Suppressor macrophage (primary cell): ENCODE measurements around the gene DLGAP5.

Experiments
- DNase-seq, 4 experiments: peaks; one replicate each; pipeline ENCODE4 v3.0.0-alpha.2; 2020 to 2022

The DLGAP5 gene

DNA sequence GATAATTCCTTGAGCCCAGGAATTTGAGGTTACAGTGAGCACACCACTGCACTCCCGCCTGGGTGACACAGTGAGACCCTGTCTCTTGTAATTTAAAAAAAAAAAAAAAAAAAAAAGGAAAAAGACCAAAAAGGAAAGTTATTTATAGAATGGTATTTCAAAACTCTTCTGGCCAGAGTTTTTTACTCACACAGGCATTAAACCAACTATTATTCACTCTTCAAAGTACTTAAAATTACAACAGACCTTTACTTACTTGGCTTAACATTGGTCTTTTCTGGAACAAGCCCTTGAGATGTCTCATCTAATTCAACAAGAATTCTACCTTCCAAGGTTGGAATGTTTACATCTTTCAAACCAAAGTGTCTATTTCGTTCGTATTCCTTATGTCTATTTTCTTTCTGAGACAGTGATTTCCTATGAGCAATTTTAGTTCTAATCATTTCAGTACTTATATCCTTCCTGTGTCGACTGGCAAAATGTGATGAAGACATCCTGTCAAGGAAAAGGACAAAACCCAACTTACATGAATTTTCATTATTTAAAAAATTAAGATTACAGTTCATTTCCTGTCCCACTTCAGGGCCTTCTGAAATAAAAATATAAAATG, 2.6 kb downstream of the DLGAP5 start:
- DNase-seq = no peak

GRCh38 chr14:55180434-55180833, 11.0 kb downstream of the DLGAP5 start:
- DNase-seq = no peak

DNA sequence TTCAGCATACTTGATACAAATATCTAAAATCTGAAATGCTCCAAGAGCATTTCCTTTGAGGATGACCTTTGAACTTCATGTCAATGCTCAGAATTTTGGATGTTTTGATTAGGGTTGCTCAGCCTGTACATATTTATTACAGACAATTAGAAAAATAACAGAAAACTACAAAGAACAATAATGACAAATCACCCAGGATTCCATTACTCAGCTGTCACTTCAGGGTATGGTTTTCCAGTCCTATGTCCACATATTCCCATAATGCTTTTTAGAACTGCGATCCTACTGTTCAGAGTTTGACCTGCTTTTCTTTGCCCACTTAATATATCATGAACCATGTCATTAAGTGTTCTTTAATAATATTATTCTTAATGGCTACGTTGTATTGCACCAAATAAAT, 11.4 kb downstream of the DLGAP5 start:
- no peak for DNase-seq

DNA sequence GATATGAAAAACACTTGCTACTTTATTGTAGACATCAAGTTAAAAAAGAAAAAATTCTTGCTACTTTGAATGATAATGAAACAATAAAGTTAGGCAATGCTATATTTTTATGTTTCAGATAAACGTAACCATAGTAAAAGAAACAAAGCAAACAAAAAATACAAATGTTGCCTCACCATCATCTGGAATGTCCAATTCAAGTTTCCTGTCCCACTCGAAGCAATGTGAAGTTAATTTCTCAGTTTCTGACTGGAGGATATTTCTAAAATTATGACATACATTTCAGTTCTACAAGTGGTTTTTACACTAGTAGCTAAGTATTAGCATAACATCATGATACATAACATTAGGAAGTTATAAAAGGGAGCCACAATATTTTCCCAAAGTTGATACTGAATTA, 20.9 kb downstream of the DLGAP5 start:
- DNase-seq = no peak

GRCh38 chr14:55160989-55161388, 30.4 kb downstream of the DLGAP5 start:
- peak in 3 of 4 experiments; percentile 27 to 65 (median 56) for DNase-seq

DNA sequence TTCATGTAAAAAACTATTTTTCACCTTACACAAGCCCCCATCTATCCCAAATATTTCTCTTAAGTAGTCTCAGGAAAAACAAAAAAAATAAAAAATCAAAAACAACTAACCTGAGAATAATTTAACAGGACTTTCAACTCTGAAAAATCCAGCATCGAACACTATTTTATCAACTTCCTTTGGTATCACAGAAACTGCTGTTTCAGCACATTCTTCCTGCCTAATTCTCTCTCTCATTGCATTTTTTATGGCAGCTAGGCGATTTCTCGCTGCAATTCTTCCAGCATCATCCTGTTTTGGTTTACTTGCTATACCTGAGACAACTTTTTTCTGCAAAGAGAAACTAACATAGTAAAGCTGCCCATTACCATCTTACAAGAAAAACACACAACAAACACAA, 33.0 kb downstream of the DLGAP5 start:
- DNase-seq = no peak

- no peak for DNase-seq
Measured at GRCh38 chr14:55157080-55157479, 34.3 kb downstream of the DLGAP5 start.

DNA sequence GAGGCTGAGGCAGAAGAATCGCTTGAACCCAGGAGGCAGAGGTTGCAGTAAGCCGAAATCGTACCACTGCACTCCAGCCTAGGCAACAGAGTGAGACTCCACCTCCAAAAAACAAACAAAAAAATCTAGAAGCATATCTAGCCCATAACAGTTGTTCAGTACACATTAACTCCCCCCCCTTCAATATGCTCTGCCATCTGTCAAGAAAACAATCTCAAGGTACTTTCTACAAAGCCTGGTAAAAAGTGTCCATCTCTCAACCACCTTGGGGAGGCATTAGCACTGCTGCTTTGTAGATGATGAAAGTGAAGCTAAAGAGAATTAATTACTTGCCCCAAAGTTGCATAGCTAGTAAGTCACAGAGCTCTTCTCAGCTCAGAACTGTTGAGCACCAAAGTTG, 37.4 kb downstream of the DLGAP5 start:
- no peak for DNase-seq

- DNase-seq = no peak
Measured at GRCh38 chr14:55152052-55152753, 39.2 kb downstream of the DLGAP5 start.

DNA sequence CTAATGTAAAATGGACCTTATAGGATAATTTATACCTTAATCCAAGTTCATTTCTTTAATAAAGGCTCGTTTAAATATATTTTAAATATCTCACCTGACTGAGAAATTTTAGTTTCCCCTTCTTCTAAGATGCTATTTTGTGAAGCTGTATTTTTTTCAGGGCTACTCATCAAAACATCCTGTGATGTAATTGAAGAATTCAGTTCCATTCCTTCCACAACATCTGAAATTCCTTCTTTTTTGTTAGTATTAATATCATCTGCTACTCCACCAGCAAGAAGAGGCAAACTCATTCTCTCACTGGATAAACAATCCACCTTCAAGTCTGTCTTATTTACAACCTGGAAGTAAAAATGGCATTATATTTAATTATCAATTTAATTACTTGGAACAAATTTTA, 39.8 kb downstream of the DLGAP5 start:
- DNase-seq = no peak

GRCh38 chr14:55146425-55146824, 45.0 kb downstream of the DLGAP5 start:
- DNase-seq = peak in 1 of 4 experiments; percentile 20

- no peak for DNase-seq
Measured at GRCh38 chr14:55142466-55142865, 48.9 kb downstream of the DLGAP5 start.

- peak in 1 of 4 experiments; percentile 8 for DNase-seq
Measured at GRCh38 chr14:55141825-55142224, 49.6 kb downstream of the DLGAP5 start.

DNA sequence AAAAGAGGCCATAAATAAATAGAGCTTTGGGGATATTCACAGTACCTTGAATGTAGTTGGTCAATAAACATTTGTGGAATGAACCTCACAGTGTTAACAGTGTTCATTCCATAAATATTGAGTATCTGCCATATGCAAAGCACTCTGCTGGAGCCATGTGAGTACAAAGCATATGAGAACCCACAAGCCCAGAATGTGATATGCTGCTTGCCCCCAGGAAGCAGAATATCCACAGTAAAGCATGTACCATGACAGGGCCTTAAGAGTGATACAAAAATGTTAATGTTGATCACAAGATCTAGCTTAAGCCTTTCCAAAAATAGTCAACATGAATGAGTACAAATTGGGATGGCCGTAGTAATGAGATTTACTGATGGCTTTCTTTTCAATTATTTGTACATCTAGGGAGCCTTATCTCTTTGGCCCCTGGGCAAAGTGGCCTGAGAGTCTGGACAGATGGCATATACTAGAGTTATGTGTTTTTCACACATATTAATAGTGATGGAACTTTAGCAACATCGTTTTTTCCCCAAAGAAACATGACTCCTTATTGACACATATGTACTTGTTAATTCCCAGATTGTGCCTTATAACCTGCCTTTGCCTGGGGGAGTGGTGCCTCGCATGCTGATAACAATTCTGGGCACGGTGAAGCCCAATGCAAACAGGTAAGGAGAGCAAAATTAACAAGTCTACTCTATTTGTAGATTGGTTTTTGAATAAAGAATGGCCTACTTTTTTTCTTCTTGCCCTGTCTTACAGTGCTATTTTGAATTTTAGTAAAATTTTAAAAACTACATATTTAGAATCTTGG, 51.5 kb downstream of the DLGAP5 start:
- peak in 1 of 4 experiments; percentile 4 for DNase-seq

GRCh38 chr14:55139141-55139540, 52.2 kb downstream of the DLGAP5 start:
- DNase-seq = peak; percentile 49 to 72 (median 58)

DNA sequence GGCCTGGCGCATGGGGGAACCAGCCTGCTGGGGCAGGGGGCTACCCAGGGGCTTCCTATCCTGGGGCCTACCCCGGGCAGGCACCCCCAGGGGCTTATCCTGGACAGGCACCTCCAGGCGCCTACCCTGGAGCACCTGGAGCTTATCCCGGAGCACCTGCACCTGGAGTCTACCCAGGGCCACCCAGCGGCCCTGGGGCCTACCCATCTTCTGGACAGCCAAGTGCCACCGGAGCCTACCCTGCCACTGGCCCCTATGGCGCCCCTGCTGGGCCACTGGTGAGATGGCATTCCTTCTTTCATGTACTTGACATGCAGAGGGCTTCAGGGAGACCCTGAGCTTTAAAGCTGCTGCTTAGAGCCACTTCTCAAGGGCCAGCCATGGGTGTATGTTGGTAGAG, 53.3 kb downstream of the DLGAP5 start:
- DNase-seq = peak in 2 of 4 experiments; percentile 26 to 50

GRCh38 chr14:55136885-55137786, 54.2 kb downstream of the DLGAP5 start:
- peak in 1 of 4 experiments; percentile 17 for DNase-seq

GRCh38 chr14:55136241-55136640, 55.1 kb downstream of the DLGAP5 start:
- peak in 1 of 4 experiments; percentile 7 for DNase-seq

- peak in 3 of 4 experiments; percentile 26 to 50 (median 36) for DNase-seq
Measured at GRCh38 chr14:55133416-55133815, 58.0 kb downstream of the DLGAP5 start.

DNA sequence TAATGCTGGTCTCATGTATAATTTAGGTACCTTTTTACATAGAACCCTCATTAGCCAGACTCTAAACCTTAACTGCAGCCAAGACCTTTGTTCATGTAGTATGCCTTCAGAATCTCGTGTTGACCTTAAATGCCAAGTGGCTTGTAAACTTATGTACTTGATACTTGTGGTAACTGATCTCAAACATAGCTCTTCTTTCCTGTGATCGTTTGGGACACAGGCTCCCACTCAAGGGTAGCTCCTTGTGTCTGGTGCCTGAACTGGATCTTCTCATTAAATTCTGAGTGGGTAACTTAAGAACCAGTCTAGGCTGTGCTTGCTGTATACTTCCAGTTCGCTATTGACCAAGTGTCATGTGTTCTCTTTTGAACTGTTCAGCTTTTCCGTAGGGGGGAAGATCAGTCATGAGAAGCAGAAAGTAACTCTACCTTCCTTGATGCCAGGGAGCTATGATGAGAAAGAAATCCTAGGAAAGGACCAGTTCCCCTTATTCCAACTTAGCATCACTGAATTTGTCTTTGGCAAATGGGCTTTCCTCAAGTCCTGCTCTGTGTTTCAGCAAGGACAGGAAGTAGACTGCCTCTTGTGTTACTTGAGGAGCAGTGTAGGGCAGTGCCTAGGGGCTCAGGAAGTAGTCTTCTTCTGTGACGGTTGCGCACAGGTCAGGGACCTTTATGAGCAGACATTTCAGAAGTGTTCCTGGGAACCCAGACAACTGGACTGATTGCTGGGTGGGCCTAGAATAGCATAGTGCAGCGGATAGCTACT, 59.8 kb downstream of the DLGAP5 start:
- peak; percentile 58 to 79 (median 70) for DNase-seq

GRCh38 chr14:55130196-55130550, 61.2 kb downstream of the DLGAP5 start:
- DNase-seq = no peak
